GM18907 (cell line): Measurements from ENCODE around the gene TTC12.

ENCODE experiments used
- ATAC-seq: cut with Tn5 transposase; IDR thresholded peaks from one replicate; pipeline ENCODE4 v1.9.1; 2021; ENCODE audit warnings: mild to moderate bottlenecking, moderate library complexity; ENCODE audit not compliant: unreplicated experiment

Gene TTC12

GRCh38 chr11:113324250-113324649, 9.9 kb downstream of the TTC12 start:
- no peak for ATAC-seq

- no peak for ATAC-seq
These were observed 15.3 kb downstream of the TTC12 start for GRCh38 chr11:113329725-113330124.

DNA sequence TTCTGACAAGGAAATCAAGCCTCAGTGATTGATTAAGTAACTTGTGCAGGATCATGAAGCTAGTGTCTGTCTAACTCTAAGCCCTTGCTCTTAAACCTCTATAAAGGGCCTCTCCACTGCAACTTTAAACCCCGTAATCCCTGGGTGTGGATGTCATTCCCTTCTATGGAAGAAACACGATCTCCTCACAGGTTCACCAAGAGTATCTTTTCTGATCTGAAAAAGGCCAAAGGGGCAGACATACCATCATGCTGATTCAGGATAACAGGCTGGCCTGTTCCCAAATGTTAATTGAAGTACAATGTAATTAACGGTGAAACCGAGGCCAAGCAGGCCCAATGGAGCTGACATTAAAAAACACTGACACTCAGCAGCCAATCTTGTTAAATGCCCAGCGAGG, 17.1 kb downstream of the TTC12 start:
- no peak for ATAC-seq

GRCh38 chr11:113332023-113332422, 17.6 kb downstream of the TTC12 start:
- no peak for ATAC-seq

DNA sequence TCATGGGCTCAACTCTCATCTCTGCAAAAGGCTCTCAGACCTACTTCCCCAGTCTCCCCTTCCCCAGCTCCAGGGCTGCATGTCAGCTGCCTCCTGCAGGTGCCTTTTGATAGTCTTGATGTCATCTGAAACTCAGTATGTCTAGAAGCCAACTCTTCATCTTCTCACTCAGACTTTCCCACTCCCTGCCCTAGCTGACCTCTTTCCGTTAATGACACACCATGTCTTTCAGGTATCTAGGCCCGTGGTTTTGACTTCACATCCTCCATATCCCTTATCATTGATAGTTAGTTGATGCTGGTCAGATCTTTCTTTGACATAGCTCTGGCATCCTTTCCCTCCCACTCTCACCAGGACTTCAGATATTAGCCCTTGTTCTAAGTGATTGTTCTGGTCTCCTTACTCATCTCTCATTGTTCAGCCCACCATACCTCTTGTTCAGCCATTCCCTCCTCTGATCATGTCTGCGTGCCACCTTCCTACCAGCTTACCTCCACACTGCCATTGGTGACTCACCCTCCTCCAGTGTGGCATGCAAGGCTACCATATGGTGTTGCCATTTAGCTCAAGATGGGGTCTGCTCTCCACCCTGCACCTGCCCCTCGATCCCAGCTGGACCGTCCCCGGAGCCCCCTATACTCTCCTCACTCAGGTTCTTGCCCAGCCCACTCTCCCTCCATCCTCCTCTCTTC, 18.4 kb downstream of the TTC12 start:
- ATAC-seq = no peak

- ATAC-seq = peak; percentile 70
These were observed 19.8 kb downstream of the TTC12 start for GRCh38 chr11:113334183-113334582.

- ATAC-seq = no peak
These were observed 24.3 kb downstream of the TTC12 start for GRCh38 chr11:113338730-113339129.

- ATAC-seq = no peak
These were observed 25.7 kb downstream of the TTC12 start for GRCh38 chr11:113339929-113340589.

- no peak for ATAC-seq
These were observed 27.2 kb downstream of the TTC12 start for GRCh38 chr11:113341388-113342165.

DNA sequence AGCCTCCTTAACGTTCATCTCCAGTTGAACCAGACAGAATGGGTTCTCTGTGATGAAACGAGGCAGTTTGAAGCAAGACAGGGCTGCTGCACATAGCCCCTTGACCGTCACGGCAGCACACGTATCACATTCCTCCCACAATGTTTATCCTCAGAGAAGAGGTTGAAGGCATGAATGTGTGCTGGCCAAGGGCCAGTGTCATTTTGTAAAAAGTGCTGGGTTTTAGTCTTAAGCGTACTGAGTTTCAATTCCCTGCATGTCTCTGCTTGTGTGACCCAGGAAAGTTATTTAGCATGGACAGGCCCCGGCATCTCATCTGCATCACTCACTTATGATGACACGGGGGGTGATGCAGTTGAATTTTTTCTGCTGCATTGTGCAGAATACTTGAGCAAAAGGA, 31.6 kb downstream of the TTC12 start:
- no peak for ATAC-seq

GRCh38 chr11:113349528-113349927, 35.1 kb downstream of the TTC12 start:
- ATAC-seq = no peak

GRCh38 chr11:113350336-113351067, 36.1 kb downstream of the TTC12 start:
- no peak for ATAC-seq

- no peak for ATAC-seq
These were observed 36.7 kb downstream of the TTC12 start for GRCh38 chr11:113351068-113351450.

GRCh38 chr11:113351480-113351879, 37.1 kb downstream of the TTC12 start:
- ATAC-seq = no peak

GRCh38 chr11:113356203-113356602, 41.8 kb downstream of the TTC12 start:
- no peak for ATAC-seq

DNA sequence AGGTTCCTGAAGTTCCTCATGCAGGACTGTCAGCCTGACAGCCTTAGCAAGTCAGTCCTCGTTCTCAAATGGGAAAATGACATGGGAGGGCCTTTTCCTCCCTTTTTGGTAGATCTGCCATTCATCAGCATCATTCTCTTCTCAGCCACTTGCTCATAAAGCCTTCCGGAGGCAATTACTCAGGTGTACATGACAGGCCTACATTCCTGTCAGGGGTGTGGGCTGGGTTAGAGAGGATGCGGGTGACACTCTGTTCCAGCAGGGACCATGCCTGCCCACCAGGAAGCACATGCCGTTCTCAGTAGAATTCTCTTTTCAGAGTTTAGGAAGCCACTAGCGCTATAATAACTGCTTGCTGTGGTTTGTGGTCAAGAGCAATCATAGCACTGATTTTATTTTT, 49.0 kb downstream of the TTC12 start:
- ATAC-seq = no peak

DNA sequence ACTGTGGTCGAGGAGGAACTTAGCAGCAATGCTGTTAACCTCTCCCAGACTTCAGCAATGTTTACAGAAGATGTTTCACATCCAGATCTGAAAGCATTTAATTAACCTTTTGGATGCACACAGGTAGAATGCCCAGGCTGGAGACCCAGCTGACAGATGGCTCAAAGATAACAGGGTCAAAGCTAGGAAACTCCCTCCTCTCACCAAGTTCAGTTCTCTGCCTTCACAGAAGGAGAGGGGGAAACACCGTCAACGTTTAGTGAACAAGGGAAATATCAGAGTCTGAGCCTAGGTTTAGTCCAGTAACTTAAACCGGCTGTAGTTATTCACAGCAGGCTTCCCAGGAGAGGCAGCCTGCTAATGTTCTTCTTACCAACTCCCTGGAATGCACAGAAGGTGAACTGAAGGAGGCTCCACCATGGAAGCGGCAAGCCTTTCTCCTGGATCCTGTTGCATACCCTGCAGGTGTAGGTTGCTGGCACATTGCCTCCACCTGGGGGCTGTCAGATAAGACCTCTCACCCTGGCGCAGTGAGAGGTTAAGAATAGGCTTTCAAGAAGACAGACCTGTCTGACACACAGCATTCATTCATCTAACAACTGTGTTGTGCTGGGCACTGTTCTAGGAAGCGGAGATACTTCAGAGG, 49.7 kb downstream of the TTC12 start:
- ATAC-seq = no peak

DNA sequence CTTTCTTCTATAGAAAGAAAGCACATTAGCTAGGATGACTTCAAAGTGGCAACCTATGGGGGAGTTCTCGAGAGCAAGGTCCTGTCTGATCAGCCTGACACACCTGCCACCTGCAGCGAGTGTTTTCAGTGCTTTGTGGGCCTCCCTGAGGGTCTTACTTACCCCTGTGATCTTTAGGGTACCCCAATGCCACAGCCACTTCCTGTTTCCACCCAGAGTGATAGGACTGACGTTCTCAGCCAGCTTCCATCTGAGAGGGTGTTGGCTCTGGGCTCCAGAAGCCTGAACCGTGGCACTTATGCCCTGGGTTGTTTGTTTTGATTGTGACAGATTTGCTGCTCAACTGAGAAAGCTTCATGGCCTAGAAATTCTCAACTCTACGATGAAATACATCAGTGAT, 51.5 kb downstream of the TTC12 start:
- ATAC-seq = no peak

DNA sequence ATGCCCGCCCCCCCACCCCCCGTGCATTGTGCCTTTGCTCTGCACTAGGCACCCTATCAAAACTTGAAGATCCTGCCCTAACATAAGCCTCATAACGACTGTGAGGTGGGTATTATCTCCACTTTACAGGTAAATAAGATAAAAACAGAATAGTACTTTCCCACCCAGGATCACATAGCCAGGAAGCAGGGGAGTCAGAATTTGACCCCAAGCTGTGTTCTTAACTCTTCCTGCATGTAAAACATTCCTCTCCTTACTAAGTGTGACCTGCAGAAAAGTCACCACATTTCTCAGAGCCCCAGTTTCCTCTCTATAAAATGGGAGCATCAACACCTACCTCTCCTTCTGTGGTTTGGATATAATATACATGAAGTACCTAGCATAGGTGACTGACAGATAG, 55.0 kb downstream of the TTC12 start:
- no peak for ATAC-seq

DNA sequence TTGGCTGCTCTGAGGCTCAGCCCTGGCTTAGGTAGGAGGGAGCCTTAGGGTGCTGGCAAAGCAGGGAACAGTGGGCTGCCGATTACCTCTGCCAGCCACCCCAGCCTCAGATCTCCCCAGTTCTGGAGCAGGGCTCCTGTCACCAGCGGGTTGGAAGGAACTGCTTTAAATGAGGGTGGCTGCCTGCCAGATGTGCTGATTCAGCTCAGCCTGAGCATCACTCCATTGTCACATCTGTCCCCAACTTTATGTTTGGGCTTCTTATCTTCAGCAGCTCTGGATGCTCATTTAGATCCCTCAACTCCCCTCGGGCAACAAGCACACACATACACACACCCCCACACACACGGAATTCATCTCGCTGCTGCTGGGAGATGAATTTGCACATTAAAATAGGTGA, 56.3 kb downstream of the TTC12 start:
- no peak for ATAC-seq

- ATAC-seq = no peak
These were observed 57.9 kb downstream of the TTC12 start for GRCh38 chr11:113372309-113372708.
